ENCODE measurements around the gene LRP1B.

LRP1B gene

DNA sequence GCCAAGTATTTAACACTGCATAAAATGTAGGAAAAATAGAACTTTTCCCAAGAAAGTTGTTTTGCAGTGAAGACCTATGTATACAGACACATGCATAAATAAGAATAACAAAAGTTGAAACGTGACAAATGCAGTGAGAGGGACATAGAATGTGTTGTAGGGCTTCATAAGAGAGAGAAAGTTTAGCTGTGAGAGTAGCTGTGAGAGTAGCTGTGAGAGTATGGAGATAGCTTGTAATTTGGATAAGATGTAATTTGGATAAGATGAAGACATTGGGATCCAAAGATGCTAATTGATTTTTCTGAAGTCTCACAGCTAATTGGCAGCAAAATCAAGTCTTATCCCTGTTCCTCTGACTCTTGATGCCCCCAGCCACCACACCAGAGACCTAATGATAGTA is 170.9 kb downstream of the LRP1B start:
- no peak for DNase-seq (ENCODE audit: low read depth in 2 of 2, low spot score in 1 of 2)

DNA sequence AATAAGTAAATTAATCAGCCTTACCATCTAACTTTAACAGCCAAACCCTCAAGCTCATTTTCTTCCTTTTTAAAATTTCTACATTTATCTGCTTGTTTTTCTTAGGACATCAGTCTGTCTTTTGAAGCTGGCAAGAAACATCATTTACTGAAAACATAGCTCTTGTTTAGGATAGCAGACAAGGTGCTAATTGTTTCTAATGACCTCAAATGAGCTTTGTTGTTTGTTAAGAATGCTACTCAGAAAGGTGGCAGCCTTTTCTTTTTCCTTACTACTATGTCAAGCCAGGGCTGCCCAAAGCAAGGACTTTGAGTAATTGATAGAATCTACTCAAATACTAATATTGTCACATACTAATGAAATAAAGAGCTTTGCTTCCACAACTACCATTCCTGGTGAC is 171.8 kb downstream of the LRP1B start:
- DNase-seq (ENCODE audit: low read depth in 2 of 2, low spot score in 1 of 2) = no peak

DNA sequence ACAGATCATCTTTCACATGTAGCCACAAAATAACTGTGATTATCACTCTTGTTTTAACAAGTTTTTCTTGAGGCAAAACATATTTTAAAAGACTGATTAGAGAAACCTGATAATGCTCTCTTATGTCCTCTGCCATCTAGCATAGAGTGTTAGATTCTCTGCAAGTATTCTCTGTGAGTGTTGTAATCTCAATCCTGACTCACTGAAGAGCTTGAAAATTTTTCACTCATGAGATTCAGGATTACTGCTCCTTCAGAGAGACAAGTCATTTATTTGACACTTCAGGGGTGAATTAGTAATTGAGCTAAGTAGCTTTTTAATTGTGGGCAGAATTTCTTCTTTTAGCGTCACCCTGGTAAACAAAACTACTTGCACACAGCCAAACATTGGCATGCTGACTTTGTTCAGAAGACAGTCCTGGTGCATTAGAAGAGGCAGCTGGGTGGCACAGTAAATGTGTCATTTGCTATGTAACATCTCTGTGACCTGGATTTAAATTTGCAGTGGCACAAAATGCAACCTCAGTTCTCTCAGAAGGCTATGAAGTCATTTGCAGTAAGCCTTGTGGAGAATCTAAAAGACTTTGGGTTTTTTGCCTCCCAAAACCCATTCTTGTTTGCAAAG is 172.9 kb downstream of the LRP1B start:
- DNase-seq (ENCODE audit: low read depth in 2 of 2, low spot score in 1 of 2) = no peak

DNA sequence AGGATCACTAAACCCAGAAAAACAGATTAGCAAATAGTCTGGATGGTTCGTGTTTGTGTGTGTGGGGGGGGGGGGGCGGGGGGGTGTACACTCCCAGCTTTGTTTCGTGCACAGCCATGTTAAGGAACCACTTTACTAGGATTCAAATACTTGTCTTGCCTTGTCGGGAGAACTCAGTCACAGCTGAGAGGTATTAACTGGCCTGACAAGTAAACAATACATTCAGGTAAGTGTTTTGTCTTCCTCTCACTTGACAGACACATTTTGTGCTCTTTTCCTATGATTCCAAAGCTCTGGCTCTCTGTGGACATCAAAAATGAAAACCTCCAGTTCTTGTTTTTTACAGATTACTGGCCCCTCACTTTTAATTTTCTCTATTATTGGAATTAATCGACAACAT is 173.5 kb downstream of the LRP1B start:
- no peak for DNase-seq (ENCODE audit: low read depth in 2 of 2, low spot score in 1 of 2)

DNA sequence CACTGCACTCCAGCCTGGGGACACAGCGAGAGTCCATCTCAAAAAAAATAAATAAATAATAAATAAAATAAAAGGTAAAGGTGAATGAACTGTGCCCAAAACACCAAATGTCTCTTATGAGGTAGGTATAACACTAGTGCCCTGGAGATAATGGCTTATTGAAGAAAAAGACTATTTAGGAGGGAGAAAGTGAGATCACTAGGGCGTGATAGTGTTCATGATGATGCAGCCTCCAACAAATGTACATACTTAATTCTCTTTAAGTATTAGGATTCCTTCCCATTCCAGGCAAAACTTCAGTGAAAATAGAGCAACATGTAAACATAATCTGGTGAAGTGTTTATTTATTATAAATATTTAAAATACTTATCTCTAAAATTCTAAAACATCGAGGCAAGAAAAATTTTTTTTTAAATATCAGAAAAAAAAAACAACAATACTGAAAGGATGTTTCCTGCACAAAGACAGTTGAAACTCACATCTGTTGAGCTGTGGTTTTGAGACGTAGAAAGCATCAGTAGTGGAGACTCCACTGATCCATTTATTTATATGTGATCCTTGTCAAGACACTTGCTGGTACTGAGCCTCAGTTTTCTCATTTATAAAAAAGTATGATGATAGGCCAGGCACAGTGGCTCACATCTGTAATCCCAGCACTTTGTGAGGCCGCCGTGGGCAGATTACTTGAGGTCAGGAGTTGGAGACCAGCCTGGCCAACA is 183.3 kb downstream of the LRP1B start:
- no peak for DNase-seq (ENCODE audit: low read depth in 2 of 2, low spot score in 1 of 2)

DNA sequence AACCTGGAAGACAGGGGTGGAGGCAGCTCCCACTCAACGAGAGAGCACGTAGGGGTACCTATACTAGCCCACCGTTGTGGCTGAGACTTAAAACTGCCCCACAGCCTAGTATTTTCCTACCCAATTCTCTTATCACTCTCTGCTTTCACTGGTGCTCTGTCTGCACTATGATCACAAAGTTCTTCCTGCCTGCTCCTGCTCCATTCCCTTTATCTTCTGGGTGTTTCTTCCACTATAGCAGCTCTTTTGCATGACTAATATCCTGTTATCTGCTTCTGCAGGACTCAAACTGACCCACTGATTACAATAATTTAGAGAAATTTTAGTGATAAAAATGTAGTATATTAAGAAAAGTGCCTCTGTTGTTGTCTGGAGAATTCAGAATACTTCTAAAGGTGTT is 184.8 kb downstream of the LRP1B start:
- no peak for DNase-seq (ENCODE audit: low read depth in 2 of 2, low spot score in 1 of 2)

DNA sequence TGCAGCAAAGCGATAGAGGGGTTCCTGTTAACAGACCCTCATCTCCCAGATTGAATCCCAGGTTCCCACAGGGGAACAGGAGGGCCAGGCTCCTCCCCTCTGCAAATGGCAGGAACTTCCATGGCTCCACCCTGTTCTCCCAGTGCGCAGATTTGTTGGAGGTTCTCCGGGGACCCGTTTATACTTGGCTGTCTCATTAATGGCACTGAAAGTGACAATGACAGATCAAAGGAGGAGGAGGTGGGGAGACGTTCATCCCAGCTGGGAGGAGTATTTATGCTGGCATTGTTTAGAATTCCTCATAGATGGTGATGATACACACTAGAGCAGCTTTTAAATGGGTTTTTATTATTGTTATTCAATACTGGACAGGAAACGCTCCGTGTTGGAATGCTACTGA is 186.9 kb downstream of the LRP1B start:
- no peak for DNase-seq (ENCODE audit: low read depth in 2 of 2, low spot score in 1 of 2)

DNA sequence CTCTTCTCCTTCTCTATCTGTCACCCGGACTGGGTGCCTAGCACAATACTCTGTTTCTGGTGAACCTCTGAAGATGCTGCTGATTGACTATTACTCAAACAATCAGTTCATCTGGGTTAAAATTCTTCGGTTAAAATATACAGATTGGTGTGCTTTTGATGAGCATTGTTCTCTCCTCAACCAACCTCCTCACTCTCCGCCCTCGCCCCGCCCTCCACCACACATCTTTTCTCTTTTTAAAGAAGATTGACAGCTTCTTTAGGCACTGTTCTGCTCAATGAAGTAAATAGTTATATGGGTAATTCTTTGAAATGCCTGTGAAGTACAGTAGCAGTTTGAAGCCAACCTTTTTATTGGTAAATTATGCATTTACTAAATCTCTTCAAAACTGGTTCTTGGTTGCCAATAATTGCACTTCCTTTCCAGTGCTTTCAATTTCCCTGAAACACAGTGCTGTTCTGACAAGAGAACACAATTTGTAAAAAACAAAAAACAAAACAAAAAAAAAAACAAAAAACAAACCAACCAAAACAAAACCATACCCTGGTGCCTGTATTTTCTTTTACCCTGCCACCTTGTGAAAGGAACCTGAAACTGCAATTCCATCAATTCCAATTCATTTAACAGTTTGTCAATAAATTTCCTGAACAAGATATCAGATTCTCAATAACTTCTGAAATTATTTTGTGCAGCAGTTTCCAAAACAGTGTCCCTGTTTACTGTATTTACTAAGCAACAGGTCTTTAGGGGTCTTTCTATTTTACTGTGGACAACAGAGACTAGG is 188.6 kb downstream of the LRP1B start:
- no peak for DNase-seq (ENCODE audit: low read depth in 2 of 2, low spot score in 1 of 2)

DNA sequence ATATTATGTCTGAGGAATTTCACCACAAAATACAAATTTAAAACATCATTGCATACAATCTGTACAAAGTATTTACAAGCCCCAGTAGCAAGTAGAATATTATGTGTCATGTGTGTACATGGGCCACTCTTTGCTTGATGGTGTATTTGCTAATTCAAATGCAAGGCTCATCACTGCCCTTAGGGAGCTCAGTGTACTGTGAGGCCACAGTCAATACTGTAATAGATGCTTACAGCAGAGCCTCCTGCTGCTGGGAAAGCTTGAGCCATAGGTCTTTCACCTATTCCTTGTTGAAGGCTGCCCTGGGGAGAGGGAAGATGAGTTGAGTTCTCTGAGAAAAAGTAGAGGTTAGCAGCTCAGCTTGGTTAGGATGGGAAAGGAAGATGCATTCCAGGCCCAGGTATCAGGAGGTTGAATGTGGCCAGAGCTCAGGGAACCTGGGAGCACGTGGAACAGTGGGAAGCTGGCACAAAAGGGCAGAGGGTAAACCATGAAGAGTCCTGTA is 189.6 kb downstream of the LRP1B start:
- DNase-seq (ENCODE audit: low read depth in 2 of 2, low spot score in 1 of 2) = no peak

DNA sequence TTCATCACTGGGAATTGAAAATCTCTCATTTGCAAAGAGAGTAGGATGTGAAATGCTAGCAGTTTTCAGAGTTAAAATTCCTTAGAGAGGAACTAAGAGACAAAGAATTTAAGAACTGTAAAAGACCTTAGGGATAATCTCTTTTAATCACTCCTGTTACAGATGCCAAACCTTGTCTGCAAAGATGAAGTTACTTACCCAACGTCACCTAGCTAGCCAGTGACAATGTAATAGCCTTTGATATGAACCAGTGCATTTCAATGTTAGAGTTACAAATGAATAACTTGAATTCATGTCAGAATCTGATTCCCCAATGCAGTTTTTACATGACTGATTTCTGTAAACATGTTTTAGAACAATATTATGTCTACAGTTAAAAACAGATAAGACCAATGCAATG is 190.1 kb downstream of the LRP1B start:
- no peak for DNase-seq (ENCODE audit: low read depth in 2 of 2, low spot score in 1 of 2)

DNA sequence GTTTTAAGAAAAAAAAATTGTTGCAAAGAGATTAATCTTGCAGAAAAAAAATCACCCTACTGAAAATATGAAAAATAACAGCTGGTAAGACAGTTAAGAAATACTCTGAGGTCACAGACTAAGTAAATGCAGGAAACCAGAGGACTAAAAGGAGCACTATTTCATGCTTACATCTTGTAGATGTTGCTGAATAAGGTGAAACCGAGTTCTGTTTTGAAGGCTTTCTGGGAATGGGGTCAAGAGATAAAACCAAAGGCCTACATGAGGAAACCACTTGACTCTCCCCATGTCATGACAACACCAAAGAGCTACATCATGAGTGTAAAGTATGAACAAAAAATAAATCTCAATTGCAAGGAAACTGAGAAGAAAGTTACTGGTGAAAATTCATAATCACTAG is 197.6 kb downstream of the LRP1B start:
- no peak for DNase-seq (ENCODE audit: low read depth in 2 of 2, low spot score in 1 of 2)

DNA sequence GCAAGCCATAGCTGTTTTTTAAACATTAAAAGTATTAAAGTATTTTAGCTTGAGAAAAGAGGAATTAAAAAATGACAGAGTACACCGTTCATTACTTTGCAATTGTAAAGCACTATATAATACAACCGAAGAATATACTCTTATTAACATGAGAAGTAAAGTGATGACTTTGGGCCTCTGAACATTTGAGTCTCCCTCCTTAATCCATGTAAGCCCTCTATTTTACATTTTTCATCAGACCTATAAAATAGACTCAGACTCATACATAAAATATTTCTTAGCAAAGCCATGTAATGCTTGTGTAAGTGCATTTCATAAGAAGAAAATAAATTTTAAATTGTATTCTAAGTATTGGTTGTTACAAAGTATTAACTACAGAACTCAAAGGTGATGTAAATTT is 198.6 kb downstream of the LRP1B start:
- no peak for DNase-seq (ENCODE audit: low read depth in 2 of 2, low spot score in 1 of 2)

DNA sequence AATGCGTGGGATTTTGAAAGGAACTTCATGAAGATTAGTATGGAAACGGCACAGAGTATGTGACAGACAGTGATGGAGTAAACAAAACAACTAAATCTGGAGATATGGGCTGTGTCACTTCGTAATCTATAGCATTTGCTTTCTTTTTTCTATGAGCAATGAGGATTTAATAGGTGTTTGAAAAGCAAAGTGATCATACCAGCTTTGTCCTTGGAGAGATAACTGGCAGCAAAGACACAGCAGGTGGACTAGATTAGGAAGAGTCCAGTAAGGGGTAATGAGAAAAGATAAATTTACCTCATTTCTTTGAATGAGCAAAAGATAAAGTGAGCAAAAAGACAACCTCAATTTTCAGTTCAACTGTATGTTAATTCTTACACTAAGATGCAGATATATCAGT is 199.0 kb downstream of the LRP1B start:
- DNase-seq (ENCODE audit: low read depth in 2 of 2, low spot score in 1 of 2) = no peak

DNA sequence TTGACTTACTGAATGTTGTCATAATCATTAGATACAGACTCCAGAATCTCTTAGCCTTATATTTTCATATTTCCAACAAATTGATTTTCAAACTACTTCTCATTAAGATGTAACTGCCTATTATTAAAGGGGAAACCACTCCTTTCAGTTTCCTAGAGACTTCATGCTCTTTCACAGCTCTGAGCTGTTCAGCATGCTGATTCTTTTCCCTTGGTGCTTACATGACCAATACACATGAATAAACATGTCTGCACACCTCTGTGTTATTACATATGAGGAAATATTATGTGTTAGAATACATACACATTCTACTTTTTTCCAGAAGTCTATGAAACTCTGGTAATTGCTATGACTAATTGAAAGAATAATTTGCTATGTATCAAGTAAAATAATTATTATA is 200.0 kb downstream of the LRP1B start:
- no peak for DNase-seq (ENCODE audit: low read depth in 2 of 2, low spot score in 1 of 2)

DNA sequence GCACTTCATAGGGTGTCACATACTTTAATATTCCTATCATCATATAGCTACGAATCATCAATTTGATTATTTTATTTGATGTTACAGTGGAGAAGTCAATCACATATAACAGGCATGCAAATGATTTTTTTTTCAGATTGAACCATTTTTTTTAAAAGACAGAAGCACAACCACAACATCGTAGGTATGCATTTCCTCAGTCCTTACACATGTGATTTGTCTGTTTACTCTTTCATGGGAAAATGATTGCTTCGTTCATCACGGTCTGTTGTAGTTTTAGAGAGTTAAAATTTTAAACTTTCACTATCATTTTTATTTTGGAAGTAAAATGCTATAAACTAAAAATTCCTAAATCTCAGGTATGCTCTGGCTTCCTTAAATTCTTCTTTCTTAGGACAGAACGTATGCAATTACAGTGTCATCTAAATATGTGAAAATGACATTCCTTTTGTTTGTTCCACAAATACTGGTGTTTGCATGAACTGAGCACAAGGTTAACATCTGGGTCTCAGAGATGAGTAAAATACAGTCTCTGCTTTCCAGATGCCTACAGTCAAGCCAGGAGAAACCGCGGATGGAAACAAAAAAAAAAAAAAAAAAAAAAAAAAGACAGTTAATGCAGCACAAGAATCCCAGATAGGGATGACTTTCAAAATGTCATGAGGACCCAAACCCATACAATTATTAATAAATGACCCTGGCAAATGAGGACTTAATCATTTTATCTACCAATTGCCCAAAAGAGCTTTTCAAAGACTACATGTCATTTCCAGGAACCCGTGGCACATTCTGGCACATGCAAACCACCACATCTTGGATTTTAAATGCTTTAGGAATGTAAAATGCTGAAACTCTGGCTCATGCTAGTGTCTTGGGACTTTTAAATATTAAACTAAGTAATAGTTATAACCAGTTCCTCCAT is 201.2 kb downstream of the LRP1B start:
- no peak for DNase-seq (ENCODE audit: low read depth in 2 of 2, low spot score in 1 of 2)

DNA sequence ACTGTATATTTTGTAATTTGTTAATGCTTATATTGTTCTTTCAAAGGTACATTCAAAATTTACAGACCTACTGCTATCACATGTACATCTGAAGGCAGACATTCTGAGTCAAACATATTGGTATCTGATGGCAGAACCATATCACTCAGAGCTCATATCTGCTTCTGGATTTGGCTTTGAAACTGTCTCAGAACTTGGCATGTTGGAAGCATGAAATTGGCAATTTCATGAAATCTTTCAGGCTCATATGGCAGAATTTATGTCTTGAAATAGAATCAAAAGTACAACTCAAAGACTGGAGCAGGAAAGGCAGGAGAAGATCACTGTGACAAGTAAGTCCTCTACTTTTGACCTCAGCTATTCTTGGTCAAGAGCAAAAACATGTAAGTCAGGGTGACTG is 202.3 kb downstream of the LRP1B start:
- DNase-seq (ENCODE audit: low read depth in 2 of 2, low spot score in 1 of 2) = no peak

DNA sequence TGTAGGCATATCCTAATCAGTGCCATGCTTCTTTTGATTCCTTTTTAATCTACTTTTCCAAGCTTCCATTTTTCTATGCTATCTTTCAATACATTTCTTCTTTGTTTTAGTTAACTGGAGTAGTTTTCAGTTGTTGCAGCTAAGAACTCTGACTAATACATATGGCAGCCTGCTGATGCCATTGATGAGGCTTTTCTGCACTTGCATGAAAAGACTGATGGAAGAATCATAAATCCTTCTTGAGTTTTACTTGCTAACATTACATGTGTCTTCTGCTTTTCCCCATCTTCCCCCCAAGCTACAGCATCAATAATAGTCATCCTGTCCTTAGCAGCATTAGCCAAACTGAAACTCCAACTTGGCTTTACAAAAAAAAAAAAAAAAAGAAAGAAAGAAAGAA is 203.3 kb downstream of the LRP1B start:
- DNase-seq (ENCODE audit: low read depth in 2 of 2, low spot score in 1 of 2) = no peak

DNA sequence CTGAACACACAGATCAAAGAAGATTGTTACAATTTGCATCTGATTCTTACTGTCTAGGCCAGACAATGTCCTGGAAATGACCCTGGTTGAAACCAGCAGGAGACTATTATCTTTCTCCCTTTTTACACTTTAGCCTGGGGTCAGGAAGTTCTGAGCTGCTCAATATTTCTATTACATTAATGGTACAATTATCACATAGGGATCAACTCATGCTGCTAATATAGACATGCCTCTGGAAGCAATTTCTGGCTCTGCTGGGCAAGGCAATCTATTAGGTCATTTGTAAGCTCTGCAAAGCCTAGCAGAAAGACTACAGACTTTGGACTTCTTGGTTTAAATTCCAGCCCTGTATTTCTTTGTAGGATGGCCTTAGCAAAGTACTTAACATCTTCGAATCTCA is 205.3 kb downstream of the LRP1B start:
- no peak for DNase-seq (ENCODE audit: low read depth in 2 of 2, low spot score in 1 of 2)

DNA sequence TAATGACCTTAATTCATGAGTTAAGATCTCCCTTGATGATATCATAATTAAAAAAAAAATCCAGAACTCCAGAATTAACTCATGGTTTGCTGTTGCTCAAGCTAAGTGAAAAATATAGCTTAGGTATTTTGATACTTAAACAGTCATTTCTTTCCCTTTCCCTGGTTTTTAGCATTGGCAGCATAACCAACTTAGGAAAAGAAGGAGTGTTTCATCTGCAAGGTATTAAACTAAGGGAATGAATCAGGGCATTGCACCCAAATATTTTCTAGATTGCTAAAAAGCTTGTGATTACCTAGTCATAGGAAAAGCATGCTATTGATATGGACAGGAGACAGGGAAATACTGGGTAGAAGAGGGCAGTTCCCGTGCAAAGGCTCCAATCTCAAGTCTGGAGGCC is 207.2 kb downstream of the LRP1B start:
- no peak for DNase-seq (ENCODE audit: low read depth in 2 of 2, low spot score in 1 of 2)

DNA sequence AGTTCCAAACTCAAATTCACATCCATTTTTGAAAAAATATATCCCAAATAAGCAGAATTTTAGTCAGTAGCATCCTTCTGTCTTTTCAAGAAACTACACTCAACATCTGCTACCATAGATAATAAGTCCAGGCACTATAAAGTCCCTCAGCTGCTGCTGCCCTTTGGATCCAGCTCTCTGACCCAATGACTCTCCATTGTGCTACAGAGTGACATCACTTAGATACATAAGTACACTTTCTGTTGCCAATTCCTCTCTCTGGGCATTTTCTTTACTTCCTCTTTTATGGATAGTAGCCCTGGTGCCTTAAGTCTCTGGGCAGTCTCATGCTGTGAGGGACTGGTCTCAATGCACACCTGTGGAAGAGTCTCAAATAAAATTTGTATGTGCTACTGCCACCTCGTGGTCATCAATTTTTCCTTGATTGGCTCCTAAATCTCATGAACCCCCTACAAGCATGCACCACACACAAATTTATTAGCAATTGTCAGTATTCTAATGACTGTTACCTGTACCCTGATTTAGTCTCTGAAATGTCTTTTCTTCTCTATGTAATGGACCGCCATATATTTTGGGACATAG is 219.2 kb downstream of the LRP1B start:
- no peak for DNase-seq (ENCODE audit: low read depth in 2 of 2, low spot score in 1 of 2)

DNA sequence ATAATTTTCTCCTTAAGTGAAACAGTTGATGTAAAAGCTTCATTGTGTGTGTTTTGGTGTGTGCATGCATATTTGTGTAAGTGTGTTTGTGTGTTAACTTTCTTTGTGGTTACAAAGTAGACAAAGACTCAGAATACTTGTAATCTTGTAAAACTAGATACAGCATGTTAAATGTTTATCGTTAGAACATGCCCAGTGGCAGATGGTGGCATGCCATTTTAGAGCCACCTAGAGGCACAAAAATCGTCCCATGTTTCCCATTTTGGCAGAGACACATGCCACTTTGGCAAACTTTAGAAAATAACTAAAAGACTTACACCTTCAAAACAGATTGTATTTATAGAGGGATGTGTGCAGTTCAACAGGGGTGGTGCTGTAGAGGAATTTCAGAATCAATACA is 224.1 kb downstream of the LRP1B start:
- no peak for DNase-seq (ENCODE audit: low read depth in 2 of 2, low spot score in 1 of 2)

All from stimulated activated CD8-positive, alpha-beta memory T cell treated with anti-CD3 and anti-CD28 coated beads, Interleukin-4, amount 100 ng/mL, for 1 hour (primary cell).